Stimulated activated memory B cell treated with anti-CD40 and anti-IgM and Interleukin-4, amounts not matched to agents 10 μg/mL and 1 μg/mL and 100 μg/mL, for 72 hours (primary cell): ENCODE measurements around the gene PSEN2.
"Not testable (repeated sequence)": the region's sequence is repeated elsewhere in the genome, so short reads cannot be mapped to it uniquely, and the experiment has no call there.

Experiments
- ATAC-seq: fragments of 150-1000 bp; cut with Tn5 transposase; 2 replicates; pipeline ENCODE4 v1.10.0; 2021
- H3K27ac Mint-ChIP-seq: one replicate; pipeline ENCODE4 v1.8.0; 2022; ENCODE audit warnings: mild to moderate bottlenecking, mixed read lengths
- H3K27me3 Mint-ChIP-seq: one replicate; pipeline ENCODE4 v1.8.0; 2022; ENCODE audit warnings: mixed read lengths
- H3K36me3 Mint-ChIP-seq: one replicate; pipeline ENCODE4 v1.8.0; 2022; ENCODE audit warnings: mixed read lengths
- H3K4me1 Mint-ChIP-seq: one replicate; pipeline ENCODE4 v1.8.0; 2022; ENCODE audit warnings: mixed read lengths
- H3K4me3 Mint-ChIP-seq: one replicate; pipeline ENCODE4 v1.8.0; 2022; ENCODE audit warnings: mild to moderate bottlenecking, moderate library complexity, mixed read lengths
- H3K9me3 Mint-ChIP-seq: one replicate; pipeline ENCODE4 v1.8.0; 2022; ENCODE audit warnings: mixed read lengths

The PSEN2 gene

DNA sequence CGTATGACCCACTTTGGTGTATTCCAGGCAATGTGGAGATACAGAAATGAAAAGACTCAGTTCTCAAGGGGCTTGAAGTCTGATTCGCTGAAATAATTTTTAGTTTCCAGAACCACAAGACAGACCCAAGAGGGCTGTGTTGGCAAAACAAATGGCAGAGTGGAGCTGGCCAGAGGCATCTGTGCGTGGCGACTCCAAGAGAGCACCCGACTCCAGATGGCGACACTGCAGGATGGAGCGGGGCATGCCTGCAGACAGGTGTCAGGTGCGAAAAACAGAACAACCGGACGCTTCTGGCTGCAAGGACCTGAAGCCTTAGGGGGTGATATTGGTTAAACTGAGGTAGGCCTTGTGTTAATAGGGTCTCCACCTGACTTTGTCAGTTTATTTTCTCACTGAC lies 38.0 kb downstream of the PSEN2 start:
- Mint-ChIP-seq H3K27me3 (no peaks in the 10 kb centered on the region), H3K4me3 (no peak overlapping the region), H3K9me3 (no peaks in the 10 kb centered on the region), H3K27ac (no peak overlapping the region), H3K36me3 (peaks cover 14% of the 10 kb centered on the region), H3K4me1 (peaks cover 5% of the 10 kb centered on the region)
- ATAC-seq, result no peak

DNA sequence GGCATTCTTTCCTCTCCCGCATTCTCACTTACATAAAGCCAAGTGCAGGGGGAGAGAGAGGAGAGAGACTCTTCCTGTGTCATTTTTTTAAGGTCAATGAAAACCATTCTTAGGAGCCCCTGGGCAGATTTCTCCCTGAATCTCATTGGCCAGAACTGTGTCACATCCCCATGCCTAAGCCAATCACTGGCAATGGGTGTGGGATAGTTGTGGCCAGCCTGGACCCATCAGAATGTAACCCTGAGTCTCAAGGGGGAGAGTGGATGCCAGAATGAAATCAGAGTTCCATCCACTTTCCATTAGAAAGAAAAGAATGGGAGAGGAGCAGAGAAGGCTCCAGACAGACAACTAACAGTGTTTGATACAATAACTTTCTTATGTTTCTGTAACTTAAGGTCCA lies 38.5 kb downstream of the PSEN2 start:
- no peaks in the 10 kb centered on the region for H3K9me3 Mint-ChIP-seq
- no peak overlapping the region for H3K4me3 Mint-ChIP-seq
- no peak for ATAC-seq
- H3K4me1 Mint-ChIP-seq, result peaks cover 5% of the 10 kb centered on the region
- no peak overlapping the region for H3K27ac Mint-ChIP-seq
- H3K36me3 Mint-ChIP-seq, result peaks cover 10% of the 10 kb centered on the region
- H3K27me3 Mint-ChIP-seq, result no peaks in the 10 kb centered on the region

DNA sequence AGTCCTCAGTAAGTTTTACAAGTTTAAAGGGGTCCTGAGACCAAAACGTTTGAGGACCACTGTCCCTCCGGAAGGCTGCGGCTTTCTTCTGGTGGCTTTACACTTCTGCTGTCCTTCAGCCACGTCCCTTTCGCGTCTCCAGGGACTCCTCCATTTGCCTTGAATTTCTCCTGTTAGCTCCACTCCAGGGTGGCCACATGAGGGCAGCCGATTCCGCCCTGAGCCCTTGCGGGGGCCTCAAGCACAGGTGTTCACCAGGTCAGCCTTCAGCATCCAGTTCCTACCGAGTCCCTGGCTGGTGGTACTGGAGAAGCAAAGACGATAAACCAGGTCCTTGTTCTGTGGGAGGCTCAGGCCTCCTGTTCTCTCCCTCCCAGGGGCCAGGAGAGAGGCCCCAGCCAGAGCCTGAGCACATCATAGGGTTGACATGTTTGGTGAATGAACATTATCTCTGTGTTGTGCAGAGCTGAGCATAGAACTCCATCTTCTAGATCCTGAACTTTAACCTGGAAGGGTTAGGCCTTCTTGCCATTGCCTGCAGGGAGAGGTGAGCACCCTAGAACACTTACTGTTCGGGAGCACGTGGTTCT lies 42.3 kb downstream of the PSEN2 start:
- ATAC-seq, result peak; percentile 78
- Mint-ChIP-seq H3K27me3 (no peaks in the 10 kb centered on the region), H3K9me3 (no peaks in the 10 kb centered on the region), H3K4me1 (peaks cover 5% of the 10 kb centered on the region), H3K36me3 (peaks cover 12% of the 10 kb centered on the region), H3K27ac (no peak overlapping the region), H3K4me3 (no peak overlapping the region)

DNA sequence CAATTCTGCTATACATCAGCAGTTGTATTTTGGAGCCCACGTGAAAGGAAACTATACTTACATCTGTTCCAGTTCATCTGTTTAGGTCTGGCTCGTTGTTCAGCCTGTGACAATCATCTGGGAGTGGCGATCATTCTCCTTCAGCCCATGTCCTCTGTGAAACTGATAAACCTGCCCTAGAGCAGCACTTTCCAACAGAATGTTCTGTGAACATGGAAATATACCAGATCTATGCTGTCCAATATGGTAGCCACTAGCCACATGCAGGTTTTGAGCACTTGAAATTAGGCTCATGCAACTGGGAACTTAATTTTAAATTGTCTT lies 45.2 kb downstream of the PSEN2 start:
- no peak for ATAC-seq
- no peaks in the 10 kb centered on the region for H3K27me3 Mint-ChIP-seq
- H3K4me3 Mint-ChIP-seq, result no peak overlapping the region
- H3K36me3 Mint-ChIP-seq, result peaks cover 31% of the 10 kb centered on the region
- H3K27ac Mint-ChIP-seq, result no peak overlapping the region
- peaks cover 5% of the 10 kb centered on the region for H3K4me1 Mint-ChIP-seq
- no peaks in the 10 kb centered on the region for H3K9me3 Mint-ChIP-seq

DNA sequence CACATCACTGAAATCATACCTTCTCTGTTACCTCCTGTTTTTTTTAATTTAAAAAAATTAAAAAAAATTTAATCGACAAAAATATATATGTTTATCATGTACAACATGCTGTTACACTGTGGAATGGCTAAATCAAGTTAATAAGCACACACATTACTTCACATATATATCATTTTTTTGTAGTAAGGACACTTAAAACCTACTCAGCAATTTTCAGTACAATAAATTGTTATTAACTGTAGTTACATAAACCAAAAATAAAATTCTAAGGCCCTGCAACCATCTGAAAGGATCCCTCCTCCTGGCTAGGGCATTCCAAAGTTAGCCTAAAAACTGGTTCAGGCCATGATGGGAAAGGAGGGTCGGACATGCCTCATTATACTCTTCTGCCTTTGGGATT lies 46.1 kb downstream of the PSEN2 start:
- no peak for ATAC-seq
- Mint-ChIP-seq H3K9me3 (no peaks in the 10 kb centered on the region), H3K27ac (no peak overlapping the region), H3K4me1 (peaks cover 5% of the 10 kb centered on the region), H3K4me3 (no peak overlapping the region), H3K27me3 (no peaks in the 10 kb centered on the region), H3K36me3 (peaks cover 30% of the 10 kb centered on the region)

DNA sequence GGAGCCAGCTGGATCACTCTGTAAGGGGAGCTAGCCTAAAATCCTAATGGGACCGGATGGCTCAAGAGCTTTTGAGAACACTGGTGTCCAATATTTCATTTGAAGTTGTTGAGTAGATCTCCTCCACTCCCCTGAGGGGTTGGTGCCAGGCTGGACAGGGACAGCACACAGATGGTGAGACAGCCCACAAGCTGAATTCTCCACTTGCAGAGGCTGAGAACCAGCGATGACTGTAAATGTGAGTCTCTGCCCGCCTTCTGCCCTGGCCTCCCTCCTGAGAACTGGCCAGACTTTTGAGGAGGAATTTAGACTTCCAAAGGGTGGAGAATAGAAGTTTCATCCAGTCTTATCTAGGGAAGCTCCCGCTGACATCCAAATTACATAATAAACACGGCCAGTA lies 49.2 kb downstream of the PSEN2 start:
- Mint-ChIP-seq H3K9me3 (no peaks in the 10 kb centered on the region), H3K36me3 (peaks cover 34% of the 10 kb centered on the region), H3K4me3 (no peak overlapping the region), H3K27ac (no peak overlapping the region), H3K4me1 (no peaks in the 10 kb centered on the region), H3K27me3 (no peaks in the 10 kb centered on the region)
- no peak for ATAC-seq

DNA sequence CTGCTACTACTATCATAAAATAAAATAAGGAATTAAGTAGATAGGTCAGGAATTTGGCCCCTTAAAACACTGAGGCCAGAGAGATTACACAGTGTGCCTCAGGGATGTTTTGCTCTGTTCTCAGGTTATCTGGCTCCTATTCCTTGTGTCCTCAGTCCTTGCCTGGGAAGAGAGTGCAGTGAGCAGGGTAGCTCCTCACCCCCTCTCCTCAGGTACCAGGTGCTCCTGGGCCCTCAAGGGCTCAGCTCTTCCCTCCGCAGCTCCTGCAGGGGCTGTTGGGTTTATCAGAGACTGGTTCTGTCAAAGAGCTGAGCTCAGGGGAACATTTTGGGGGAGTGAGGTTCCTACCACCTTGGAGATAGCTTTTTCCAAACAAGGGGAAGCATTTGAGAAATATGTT lies 49.6 kb downstream of the PSEN2 start:
- H3K4me1 Mint-ChIP-seq, result no peaks in the 10 kb centered on the region
- H3K27me3 Mint-ChIP-seq, result no peaks in the 10 kb centered on the region
- ATAC-seq, result no peak
- peaks cover 35% of the 10 kb centered on the region for H3K36me3 Mint-ChIP-seq
- H3K9me3 Mint-ChIP-seq, result no peaks in the 10 kb centered on the region
- H3K4me3 Mint-ChIP-seq, result no peak overlapping the region
- no peak overlapping the region for H3K27ac Mint-ChIP-seq

DNA sequence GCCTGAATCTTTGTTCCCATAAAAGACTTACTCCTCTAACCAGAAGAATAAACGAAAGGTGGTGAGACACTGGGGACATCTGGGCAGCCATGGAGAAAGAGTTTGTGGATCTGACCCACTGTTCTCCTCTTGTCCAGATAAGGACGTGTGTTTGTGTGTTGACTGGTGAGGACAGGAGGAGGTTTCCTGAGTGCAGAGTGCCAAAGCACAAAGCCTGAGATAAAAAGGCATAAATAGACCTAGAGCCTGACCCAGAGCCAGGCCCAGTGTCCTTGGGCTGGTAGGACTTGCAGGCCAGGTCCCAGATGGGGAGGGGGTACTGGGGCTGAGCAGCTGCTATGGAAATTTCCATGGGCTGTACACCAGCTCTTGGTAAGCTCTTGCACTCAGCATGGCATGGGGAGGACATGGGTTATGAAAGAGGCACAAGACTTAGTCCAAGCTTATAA lies 50.1 kb downstream of the PSEN2 start:
- no peak for ATAC-seq
- H3K4me3 Mint-ChIP-seq, result no peak overlapping the region
- H3K9me3 Mint-ChIP-seq, result no peaks in the 10 kb centered on the region
- H3K4me1 Mint-ChIP-seq, result no peaks in the 10 kb centered on the region
- no peaks in the 10 kb centered on the region for H3K27me3 Mint-ChIP-seq
- no peak overlapping the region for H3K27ac Mint-ChIP-seq
- peaks cover 40% of the 10 kb centered on the region for H3K36me3 Mint-ChIP-seq

DNA sequence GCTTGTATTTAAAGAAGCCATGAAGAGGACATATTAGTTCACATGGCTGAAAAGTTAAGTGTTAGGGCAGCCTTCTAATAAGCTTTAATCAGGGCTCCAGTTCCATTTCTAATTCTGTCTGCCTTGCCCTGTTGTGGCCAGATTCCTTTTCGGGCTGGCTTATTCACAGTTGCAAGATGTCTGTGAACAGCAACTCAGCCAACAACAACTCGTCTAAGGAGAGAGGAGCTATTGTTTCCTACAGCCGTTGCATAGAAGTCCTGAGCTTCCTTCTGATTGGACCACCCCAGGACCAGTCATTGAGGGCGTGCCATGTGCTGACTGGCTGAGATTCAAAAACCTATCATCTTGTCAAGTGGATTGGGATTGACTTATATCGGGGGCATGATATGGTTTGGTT lies 51.1 kb downstream of the PSEN2 start:
- H3K9me3 Mint-ChIP-seq, result no peaks in the 10 kb centered on the region
- H3K4me3 Mint-ChIP-seq, result no peak overlapping the region
- no peak overlapping the region for H3K27ac Mint-ChIP-seq
- peaks cover 43% of the 10 kb centered on the region for H3K36me3 Mint-ChIP-seq
- H3K27me3 Mint-ChIP-seq, result no peaks in the 10 kb centered on the region
- ATAC-seq, result no peak
- H3K4me1 Mint-ChIP-seq, result no peaks in the 10 kb centered on the region

DNA sequence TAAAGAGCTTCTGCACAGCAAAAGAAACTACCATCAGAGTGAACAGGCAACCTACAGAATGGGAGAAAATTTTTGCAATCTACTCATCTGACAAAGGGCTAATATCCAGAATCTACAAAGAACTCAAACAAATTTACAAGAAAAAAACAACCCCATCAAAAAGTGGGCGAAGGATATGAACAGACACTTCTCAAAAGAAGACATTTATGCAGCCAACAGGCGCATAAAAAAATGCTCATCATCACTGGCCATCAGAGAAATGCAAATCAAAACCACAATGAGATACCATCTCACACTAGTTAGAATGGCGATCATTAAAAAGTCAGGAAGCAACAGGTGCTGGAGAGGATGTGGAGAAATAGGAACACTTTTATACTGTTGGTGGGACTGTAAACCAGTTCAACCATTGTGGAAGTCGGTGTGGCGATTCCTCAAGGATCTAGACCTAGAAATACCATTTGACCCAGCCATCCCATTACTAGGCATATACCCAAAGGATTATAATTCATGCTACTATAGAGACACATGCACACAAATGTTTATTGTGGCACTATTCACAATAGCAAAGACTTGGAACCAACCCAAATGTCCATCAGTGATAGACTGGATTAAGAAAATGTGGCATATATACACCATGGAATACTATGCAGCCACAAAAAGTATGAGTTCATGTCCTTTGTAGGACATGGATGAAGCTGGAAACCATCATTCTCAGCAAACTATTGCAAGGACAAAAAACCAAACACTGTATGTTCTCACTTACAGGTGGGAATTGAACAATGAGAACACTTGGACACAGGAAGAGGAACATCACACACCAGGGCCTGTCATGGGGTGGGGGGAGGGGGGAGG lies 59.1 kb downstream of the PSEN2 start:
- H3K4me1 Mint-ChIP-seq, H3K4me3 Mint-ChIP-seq, ATAC-seq, H3K27ac Mint-ChIP-seq, H3K9me3 Mint-ChIP-seq, H3K27me3 Mint-ChIP-seq: not testable (repeated sequence)
- H3K36me3 Mint-ChIP-seq, result peaks cover 19% of the 10 kb centered on the region

DNA sequence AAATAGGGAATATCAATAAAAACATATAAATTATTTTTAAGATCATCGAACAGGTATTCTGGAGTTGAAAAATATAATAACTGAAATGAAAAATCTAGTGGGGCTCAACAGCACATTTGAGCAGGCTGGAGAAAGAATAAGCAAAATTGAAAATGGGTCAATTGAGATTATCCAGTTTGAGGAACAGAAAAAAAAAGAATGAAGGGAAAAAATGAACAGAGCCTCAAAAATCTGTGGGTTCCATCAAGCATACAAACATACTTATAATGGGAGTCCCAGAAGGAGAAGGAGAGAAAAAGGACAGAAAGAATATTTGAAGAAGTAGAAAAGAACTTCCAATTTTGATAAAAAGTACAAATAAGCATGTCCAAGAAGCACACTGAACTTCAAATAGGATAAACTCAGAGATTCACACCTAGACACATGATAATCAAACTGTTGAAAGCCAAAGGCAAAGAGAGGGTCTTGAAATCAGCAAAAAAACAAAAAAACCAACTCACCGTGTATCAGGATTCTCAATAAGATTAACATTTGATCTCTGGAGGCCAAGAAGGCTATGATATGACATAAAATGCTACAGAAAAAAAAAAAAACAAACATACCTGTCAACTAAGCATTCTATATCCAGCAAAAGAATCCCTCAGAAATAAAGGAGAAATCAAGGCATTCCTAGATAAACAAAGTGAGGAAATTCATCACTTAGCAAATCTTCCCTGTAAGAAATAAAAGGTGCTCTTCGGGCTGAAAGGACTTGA lies 64.2 kb downstream of the PSEN2 start:
- Mint-ChIP-seq H3K4me1 (peaks cover 13% of the 10 kb centered on the region), H3K36me3 (peaks cover 16% of the 10 kb centered on the region), H3K9me3 (peaks cover 13% of the 10 kb centered on the region), H3K27me3 (no peaks in the 10 kb centered on the region), H3K4me3 (no peak overlapping the region), H3K27ac (no peak overlapping the region)
- no peak for ATAC-seq

DNA sequence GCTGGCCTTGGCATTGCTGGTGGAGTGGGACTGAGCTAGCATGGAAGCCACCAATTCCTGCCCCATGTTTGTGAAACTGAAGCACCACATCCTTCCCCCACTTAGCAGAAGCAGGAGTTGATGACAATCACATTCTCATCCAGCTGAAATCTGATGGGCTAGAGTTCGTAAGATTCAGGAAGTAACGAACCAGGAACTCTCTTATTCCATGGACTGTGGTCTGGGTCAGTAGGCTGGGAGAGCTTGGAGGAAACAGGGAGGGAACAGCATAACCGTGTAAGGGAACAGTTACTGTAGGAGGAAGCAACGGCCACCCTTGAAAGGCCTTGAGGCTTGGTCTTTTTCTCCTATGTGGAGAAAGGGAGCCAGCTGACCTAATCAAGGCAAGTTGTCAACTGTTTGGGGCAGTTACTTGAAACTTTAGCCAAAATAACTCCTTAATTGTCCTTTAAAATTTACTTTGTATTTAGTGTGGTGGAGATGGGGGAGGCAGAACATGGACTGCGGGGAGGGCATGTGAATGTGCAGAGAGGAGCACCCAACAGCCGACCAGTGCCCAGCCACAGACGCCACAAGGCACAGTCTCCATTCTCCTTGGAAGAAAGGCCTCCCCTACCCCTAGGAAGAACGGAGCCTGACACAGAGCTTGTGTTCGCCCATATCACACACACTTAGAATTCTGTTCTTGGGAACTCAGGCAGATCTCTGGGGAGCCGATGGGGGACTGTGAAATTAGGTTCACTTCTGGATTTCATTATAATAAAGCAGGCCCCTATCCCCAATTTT lies 67.7 kb downstream of the PSEN2 start:
- H3K27ac Mint-ChIP-seq, result peak overlapping the region; percentile 100
- peak overlapping the region; percentile 97 for H3K4me3 Mint-ChIP-seq
- no peaks in the 10 kb centered on the region for H3K27me3 Mint-ChIP-seq
- H3K4me1 Mint-ChIP-seq, result peaks cover 36% of the 10 kb centered on the region
- peaks cover 13% of the 10 kb centered on the region for H3K9me3 Mint-ChIP-seq
- ATAC-seq, result no peak
- H3K36me3 Mint-ChIP-seq, result peaks cover 16% of the 10 kb centered on the region

DNA sequence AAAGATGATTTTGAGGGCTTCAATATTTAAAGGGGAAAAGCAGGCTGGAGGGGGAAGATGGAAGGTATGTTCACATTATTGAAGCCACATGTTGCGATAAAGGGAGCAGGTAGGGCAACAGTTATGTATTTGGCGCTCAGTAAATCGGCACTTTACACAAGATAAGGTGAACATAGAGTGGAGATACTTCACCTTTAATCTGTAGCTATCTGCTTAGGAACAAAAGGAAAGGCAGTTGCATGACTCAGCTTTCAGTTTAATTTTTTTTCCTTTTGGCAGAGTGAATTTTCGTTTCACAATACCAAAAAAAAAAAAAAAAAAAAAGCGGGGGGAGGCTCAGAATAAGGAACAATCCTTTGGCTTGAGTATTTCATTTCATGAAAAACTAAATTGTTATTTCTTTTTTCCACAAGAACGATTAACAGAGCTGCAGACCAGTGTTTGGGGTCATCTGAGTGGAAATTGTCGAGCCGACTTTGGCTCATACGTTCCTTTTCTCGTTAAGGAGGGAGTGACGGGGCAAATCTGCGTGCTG lies 68.6 kb downstream of the PSEN2 start:
- Mint-ChIP-seq H3K27ac (peak overlapping the region; percentile 100), H3K4me3 (peak overlapping the region; percentile 97), H3K27me3 (no peaks in the 10 kb centered on the region), H3K4me1 (peaks cover 45% of the 10 kb centered on the region), H3K36me3 (peaks cover 17% of the 10 kb centered on the region), H3K9me3 (peaks cover 13% of the 10 kb centered on the region)
- no peak for ATAC-seq

DNA sequence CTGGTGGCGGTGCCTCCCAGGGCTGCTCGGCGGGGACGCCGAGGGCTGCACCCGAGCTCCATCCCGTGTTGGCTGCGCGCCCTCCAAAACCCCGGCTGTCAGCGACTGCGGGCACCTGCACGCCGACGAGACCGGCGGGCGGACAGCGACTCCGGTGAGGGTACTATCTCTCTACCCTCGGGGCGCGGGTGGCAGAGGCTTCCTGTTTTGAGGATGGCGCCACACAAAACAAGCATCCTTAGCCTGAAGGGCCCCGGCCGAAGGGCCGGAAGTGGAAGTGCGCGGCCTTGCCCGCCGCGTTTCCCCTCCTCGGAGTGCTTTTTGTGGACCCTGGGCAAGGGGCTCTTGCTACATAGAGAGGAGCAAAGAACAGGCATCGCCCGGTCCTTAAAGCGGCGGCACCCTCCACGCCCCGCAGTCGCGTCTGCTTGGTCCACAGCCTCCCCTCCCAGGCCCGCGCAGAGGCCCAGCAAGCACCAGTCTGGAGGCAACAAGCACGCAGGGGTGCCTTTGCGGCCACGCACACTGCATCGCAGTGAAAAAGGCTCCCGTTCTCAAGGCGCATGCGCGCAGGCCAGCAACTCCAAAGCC lies 69.1 kb downstream of the PSEN2 start:
- H3K36me3 Mint-ChIP-seq, result peaks cover 19% of the 10 kb centered on the region
- peaks cover 11% of the 10 kb centered on the region for H3K9me3 Mint-ChIP-seq
- no peaks in the 10 kb centered on the region for H3K27me3 Mint-ChIP-seq
- peak overlapping the region; percentile 97 for H3K4me3 Mint-ChIP-seq
- peak; percentile 66 for ATAC-seq
- peaks cover 50% of the 10 kb centered on the region for H3K4me1 Mint-ChIP-seq
- peak overlapping the region; percentile 100 for H3K27ac Mint-ChIP-seq
